H1 (cell line): ENCODE data around the gene SMG1. TPM values are rescaled to one million over a fixed set of nuclear protein-coding genes. Genes with fewer than 3 reads are reported as not detected.

ENCODE experiments used
- CTCF ChIA-PET: fragments of 300-600 bp; sonication (Branson Sonifier 250); formaldehyde crosslinking; loops from one replicate; lab custom pipeline; 2021; ENCODE audit not compliant: partially characterized antibody; lab: Charles Lee
- POLR2A ChIA-PET: fragments of 300-600 bp; sonication (Branson Sonifier 250); formaldehyde crosslinking; loops from one replicate; lab custom pipeline; 2021; ENCODE audit warnings: inconsistent platforms; ENCODE audit not compliant: partially characterized antibody; lab: Charles Lee
- DNase-seq, 2 experiments: peaks; one replicate each; pipeline versions ENCODE4 v3.0.0 to v3.0.0-alpha.2; 2010 to 2022; ENCODE audit warnings: low spot score in 2 of 2, low read depth in 1 of 2, mixed read lengths in 1 of 2
- FAIRE-seq: peaks from 2 replicates; lab custom pipeline; 2011; peaks lifted over from hg19 to GRCh38; lab: Jason Lieb, UNC
- H2AFZ ChIP-seq: 2 replicates; pipeline ENCODE4 v1.8.1; 2012; ENCODE audit warnings: low read length, inconsistent platforms
- H2AK5ac ChIP-seq: 2 replicates; pipeline ENCODE4 v1.6.1; 2013; ENCODE audit warnings: low read depth, low read length
- H2BK120ac ChIP-seq: replicated peaks from 2 replicates; pipeline ENCODE3; 2013; ENCODE audit warnings: low read depth, low read length, inconsistent platforms
- H2BK12ac ChIP-seq: 2 replicates; pipeline ENCODE4 v1.6.1; 2013; ENCODE audit warnings: low read depth, low read length
- H2BK15ac ChIP-seq: 2 replicates; pipeline ENCODE4 v1.6.1; 2013; ENCODE audit warnings: low read length
- H2BK20ac ChIP-seq: 2 replicates; pipeline ENCODE4 v1.6.1; 2013; ENCODE audit warnings: low read length
- H2BK5ac ChIP-seq: 2 replicates; pipeline ENCODE4 v1.6.1; 2013; ENCODE audit warnings: low read depth, low read length
- H3K14ac ChIP-seq: 2 replicates; pipeline ENCODE4 v1.6.1; 2013; ENCODE audit warnings: inconsistent platforms; ENCODE audit not compliant: insufficient read length
- H3K18ac ChIP-seq: 2 replicates; pipeline ENCODE4 v1.6.1; 2013; ENCODE audit warnings: low read length; ENCODE audit errors: extremely low read depth
- H3K23ac ChIP-seq: 2 replicates; pipeline ENCODE4 v1.6.1; 2013; ENCODE audit warnings: inconsistent platforms; ENCODE audit not compliant: insufficient read length
- H3K23me2 ChIP-seq: 2 replicates; pipeline ENCODE4 v1.6.1; 2013; ENCODE audit warnings: low read depth, low read length
- H3K27ac ChIP-seq: 2 replicates; pipeline ENCODE4 v1.6.1; 2011; ENCODE audit warnings: low read depth, low read length, inconsistent platforms
- H3K27me3 ChIP-seq, 4 experiments: replicated peaks in 1 of 4; 1 replicate in 1 of 4; 2 replicates in 3 of 4; pipeline versions ENCODE4 v1.6.1 to v1.8.1; 2011 to 2013; ENCODE audit warnings: low read length in 3 of 4, mild to moderate bottlenecking in 3 of 4, inconsistent platforms in 2 of 4, mixed read lengths in 2 of 4, moderate library complexity in 1 of 4; ENCODE audit not compliant: control insufficient read depth in 3 of 4, insufficient read depth in 3 of 4; ENCODE audit errors: extremely low read depth in 1 of 4
- H3K36me3 ChIP-seq, 4 experiments: 2 replicates each; pipeline versions ENCODE4 v1.6.1 to v1.8.1; 2011 to 2013; ENCODE audit warnings: mild to moderate bottlenecking in 4 of 4, low read length in 3 of 4, moderate library complexity in 2 of 4, control low read depth in 1 of 4, inconsistent platforms in 1 of 4; ENCODE audit not compliant: insufficient read depth in 4 of 4, control insufficient read depth in 2 of 4
- H3K4ac ChIP-seq: replicated peaks from 2 replicates; pipeline ENCODE3; 2013; ENCODE audit warnings: low read length, low read depth, mixed read lengths, inconsistent platforms; ENCODE audit not compliant: insufficient read length
- H3K4me1 ChIP-seq, 4 experiments: replicated peaks in 1 of 4; 1 replicate in 1 of 4; 2 replicates in 3 of 4; pipeline versions ENCODE4 v1.6.1 to v1.8.1; 2011 to 2013; ENCODE audit warnings: low read length in 3 of 4, inconsistent platforms in 2 of 4, mixed read lengths in 1 of 4; ENCODE audit not compliant: insufficient read depth in 4 of 4, control insufficient read depth in 3 of 4
- H3K4me2 ChIP-seq, 2 experiments: 2 replicates each; pipeline versions ENCODE4 v1.6.1 to v1.8.1; 2011 to 2013; ENCODE audit warnings: low read depth in 2 of 2, low read length in 2 of 2, control low read depth in 1 of 2, inconsistent platforms in 1 of 2, mild to moderate bottlenecking in 1 of 2; ENCODE audit not compliant: insufficient read depth in 1 of 2
- H3K4me3 ChIP-seq, 4 experiments: fragments of 200-600, 300-600 bp in 1 of 4; sonication (generic), shearing (Covaris generic), sonication (Bioruptor Twin) in 1 of 4; 2 replicates each; pipeline versions ENCODE4 v1.5.1 to v1.8.1; 2011 to 2016; ENCODE audit warnings: low read length in 4 of 4, low read depth in 3 of 4, control low read depth in 2 of 4, inconsistent platforms in 2 of 4, mild to moderate bottlenecking in 2 of 4, mixed read lengths in 1 of 4, moderate library complexity in 1 of 4; ENCODE audit not compliant: insufficient read depth in 2 of 4; ENCODE audit errors: extremely low read depth in 1 of 4
- H3K56ac ChIP-seq: replicated peaks from 2 replicates; pipeline ENCODE3; 2013; ENCODE audit warnings: low read depth, mild to moderate bottlenecking, mixed read lengths, low read length, inconsistent platforms; ENCODE audit not compliant: insufficient read length
- H3K79me1 ChIP-seq: 2 replicates; pipeline ENCODE4 v1.6.1; 2013; ENCODE audit warnings: low read depth, low read length, control low read depth
- H3K79me2 ChIP-seq, 2 experiments: 2 replicates each; pipeline versions ENCODE4 v1.6.1 to v1.8.1; 2012 to 2013; ENCODE audit warnings: low read length in 2 of 2, mild to moderate bottlenecking in 2 of 2, inconsistent platforms in 1 of 2; ENCODE audit not compliant: insufficient read depth in 2 of 2, control insufficient read depth in 1 of 2
- H3K9ac ChIP-seq, 4 experiments: replicated peaks in 1 of 4; 1 replicate in 1 of 4; 2 replicates in 3 of 4; pipeline versions ENCODE4 v1.6.1 to v1.8.1; 2011 to 2013; ENCODE audit warnings: low read depth in 3 of 4, low read length in 3 of 4, control low read depth in 2 of 4, mild to moderate bottlenecking in 2 of 4, moderate library complexity in 2 of 4, inconsistent platforms in 1 of 4; ENCODE audit errors: extremely low read depth in 1 of 4
- H3K9me3 ChIP-seq, 2 experiments: 2 replicates each; pipeline versions ENCODE4 v1.6.1 to v1.8.1; 2012 to 2013; ENCODE audit warnings: mild to moderate bottlenecking in 2 of 2, moderate library complexity in 2 of 2, control low read depth in 1 of 2, inconsistent platforms in 1 of 2, low read depth in 1 of 2, low read length in 1 of 2, mixed read lengths in 1 of 2; ENCODE audit not compliant: insufficient read depth in 2 of 2
- H4K20me1 ChIP-seq, 2 experiments: replicated peaks in 1 of 2; 2 replicates each; pipeline versions ENCODE3 to v1.8.1; 2011 to 2013; ENCODE audit warnings: inconsistent platforms in 2 of 2, low read length in 2 of 2, mild to moderate bottlenecking in 1 of 2; ENCODE audit not compliant: insufficient read depth in 2 of 2, control insufficient read depth in 1 of 2
- H4K5ac ChIP-seq: 2 replicates; pipeline ENCODE4 v1.6.1; 2013; ENCODE audit warnings: low read length, low read depth, mixed read lengths, inconsistent platforms; ENCODE audit not compliant: insufficient read length
- H4K8ac ChIP-seq: 2 replicates; pipeline ENCODE4 v1.8.0; 2013; ENCODE audit warnings: mild to moderate bottlenecking, moderate library complexity, low read length, inconsistent platforms; ENCODE audit not compliant: insufficient read depth; ENCODE audit errors: extremely low read depth
- H4K91ac ChIP-seq: replicated peaks from 2 replicates; pipeline ENCODE3; 2013; ENCODE audit warnings: low read length, mixed read lengths, inconsistent platforms; ENCODE audit not compliant: insufficient read length
- KDM5A ChIP-seq: fragments of 200-600 bp; IDR thresholded peaks from 2 replicates; pipeline ENCODE4 v1.7.1; 2012; ENCODE audit warnings: mild to moderate bottlenecking, low read length, inconsistent platforms, mixed read lengths
- POLR2A ChIP-seq, 2 experiments: IDR thresholded peaks; 1 replicate in 1 of 2; 2 replicates in 1 of 2; pipeline ENCODE4 v1.6.1; 2011; ENCODE audit warnings: low read depth in 2 of 2, low read length in 2 of 2, mild to moderate bottlenecking in 2 of 2; ENCODE audit errors: control extremely low read depth in 1 of 2
- POU5F1 ChIP-seq: IDR thresholded peaks from 2 replicates; pipeline ENCODE4 v1.6.1; 2011; ENCODE audit warnings: low read depth, mild to moderate bottlenecking, low read length, moderate library complexity
- polyA plus RNA-seq, 7 experiments: library from polyadenylated mRNA; depleted of rRNA in 3 of 7; stranded (reverse) in 5 of 7; unstranded in 2 of 7; fragments of >200 nt in 5 of 7; fragments of 200-250 nt in 2 of 7; gene quantifications; 1 replicate in 5 of 7; 2 replicates in 1 of 7; 4 replicates in 1 of 7; pipeline versions ENCODE4 v1.2.1 to v1.2.3, GENCODE V29; 2011 to 2013; ENCODE audit warnings: missing spikeins in 2 of 7, mixed read lengths in 2 of 7
- total RNA-seq: library from RNA; stranded (reverse); fragmentation: NEBNext Ultra II Directional; extraction: Animal tissue kit (Norgen Biotek cat#: 25700); gene quantifications from 2 replicates; pipeline ENCODE4 v1.2.1, GENCODE V29; 2021

Gene SMG1
- total and polyA plus RNA-seq, 2 of the 8 experiments (the other 6 are each of a cell fraction or from before 2014, with no cell fraction given) = 14.9 to 90.6 TPM

- TF ChIP-seq POLR2A (IDR thresholded peaks at IDR 0.05; ENCODE audit: control extremely low read depth in 1 of 2, low read depth in 2 of 2, low read length in 2 of 2) = no peak
- TF ChIP-seq KDM5A = no peak
- TF ChIP-seq POU5F1 = no peak
- TF ChIP-seq, all 59 proteins: peak for 0
- H3K56ac ChIP-seq = no peak overlapping the region
- no peak overlapping the region for H4K5ac ChIP-seq
- H3K4me3 ChIP-seq = no peak overlapping the region
- no peak overlapping the region for H3K14ac ChIP-seq
- no peak overlapping the region for H4K8ac ChIP-seq
- H2BK15ac ChIP-seq = no peak overlapping the region
- no peak overlapping the region for H2AFZ ChIP-seq
- H3K27me3 ChIP-seq = no peaks in the 10 kb centered on the region
- H3K4me1 ChIP-seq = no peaks in the 10 kb centered on the region
- no peaks in the 10 kb centered on the region for H3K9me3 ChIP-seq
- no peak overlapping the region for H3K9ac ChIP-seq
- H2BK5ac ChIP-seq = no peak overlapping the region
- no peak overlapping the region for H3K18ac ChIP-seq
- H2BK120ac ChIP-seq = no peak overlapping the region
- no peak overlapping the region for H3K27ac ChIP-seq
- peaks cover 0 to 3% of the 10 kb centered on the region in 2 experiments for H4K20me1 ChIP-seq
- no peak overlapping the region for H2BK20ac ChIP-seq
- no peak for FAIRE-seq
- H3K36me3 ChIP-seq = peaks cover 19 to 92% (median 53%) of the 10 kb centered on the region in 4 experiments
- H3K79me2 ChIP-seq = no peaks in the 10 kb centered on the region
- no peak overlapping the region for H2BK12ac ChIP-seq
- no peaks in the 10 kb centered on the region for H3K23me2 ChIP-seq
- no peak overlapping the region for H4K91ac ChIP-seq
- H2AK5ac ChIP-seq = no peak overlapping the region
- ChIA-PET CTCF (no interaction called here), POLR2A (interaction anchor here (1.4 to 1.6 kb wide), 3 partner anchors 11 to 54 kb away, joined by 3 to 4 read pairs (median 4); partner anchors contain the start of gene ARL6IP1)
- H3K4me2 ChIP-seq = no peak overlapping the region
- H3K79me1 ChIP-seq = no peaks in the 10 kb centered on the region; the same call in 1 of the 2 replicates
- H3K23ac ChIP-seq = no peak overlapping the region
- no peak overlapping the region for H3K4ac ChIP-seq
- no peak for DNase-seq
These were observed 72.5 kb downstream of the SMG1 start for GRCh38 chr16:18853694-18854093.
